22Rv1 (cell line): ENCODE measurements around the gene PPARD.

Experiments used
- CTCF ChIP-seq: fragments of 450-650 bp; IDR thresholded peaks from 2 replicates; pipeline ENCODE4 v1.5.1; 2017; ENCODE audit warnings: mild to moderate bottlenecking
- ZFX ChIP-seq: fragments of 450-650 bp; IDR thresholded peaks from 2 replicates; pipeline ENCODE4 v1.6.1; 2017; ENCODE audit warnings: antibody characterized with exemption, borderline replicate concordance

- TF ChIP-seq CTCF (no peak), ZFX (no peak)
These were observed 60.5 kb downstream of the PPARD start for GRCh38 chr6:35402856-35403191.
